Panc1 (cell line): ENCODE measurements around the gene FRRS1L. TPM values are rescaled to one million over a fixed set of nuclear protein-coding genes. Genes with fewer than 3 reads are reported as not detected.

ENCODE experiments used
- ATAC-seq: fragments of 200-7000 bp; cut with Tn5 transposase; 2 replicates; pipeline ENCODE4 v1.9.1; 2020; ENCODE audit warnings: mild to moderate bottlenecking, moderate library complexity
- BruUV-seq: library from RNA; stranded (reverse); fragments of 400-500 nt; replicated peaks from 2 replicates; lab custom pipeline; 2021; lab: Mats Ljungman, UMichigan
- CTCF ChIA-PET: fragments of 300-600 bp; sonication (Branson Sonifier 250); formaldehyde crosslinking; loops from one replicate; lab custom pipeline; 2022; ENCODE audit warnings: antibody characterized with exemption; lab: Charles Lee
- POLR2A ChIA-PET: fragments of 300-600 bp; sonication (Branson Sonifier 250); formaldehyde crosslinking; loops from one replicate; lab custom pipeline; 2022; ENCODE audit warnings: antibody characterized with exemption; lab: Charles Lee
- DNase-seq: peaks from one replicate; pipeline ENCODE4 v3.0.0-alpha.2; 2010; ENCODE audit warnings: low read depth, low spot score
- H3K27ac ChIP-seq: 2 replicates; pipeline ENCODE4 v1.5.1; 2011; ENCODE audit warnings: mild to moderate bottlenecking, low read length, inconsistent platforms
- H3K27me3 ChIP-seq: fragments of 200-500 bp; sonication (Bioruptor generic); 2 replicates; pipeline ENCODE4 v1.6.0; 2014; ENCODE audit warnings: low read length, inconsistent platforms; ENCODE audit not compliant: control insufficient read depth, insufficient read depth
- H3K36me3 ChIP-seq: fragments of 200-500 bp; sonication (Bioruptor generic); 2 replicates; pipeline ENCODE4 v1.5.1; 2014; ENCODE audit warnings: inconsistent platforms, mild to moderate bottlenecking, low read length, moderate library complexity; ENCODE audit not compliant: control insufficient read depth, insufficient read depth
- H3K4me1 ChIP-seq: 2 replicates; pipeline ENCODE4 v1.5.1; 2011; ENCODE audit warnings: inconsistent platforms, mild to moderate bottlenecking, low read length, moderate library complexity; ENCODE audit not compliant: control insufficient read depth, insufficient read depth
- H3K4me3 ChIP-seq, 2 experiments: 2 replicates each; pipeline ENCODE4 v1.5.1; 2011 to 2012; ENCODE audit warnings: low read depth in 2 of 2, low read length in 2 of 2, mild to moderate bottlenecking in 2 of 2, inconsistent platforms in 1 of 2, moderate library complexity in 1 of 2
- H3K9me3 ChIP-seq: fragments of 200-500 bp; sonication (Bioruptor generic); 2 replicates; pipeline ENCODE4 v1.5.1; 2014; ENCODE audit warnings: low read depth, mild to moderate bottlenecking, inconsistent platforms, low read length, moderate library complexity; ENCODE audit not compliant: control insufficient read depth, insufficient read depth
- POLR2AphosphoS5 ChIP-seq: IDR thresholded peaks from 2 replicates; pipeline ENCODE4 v1.6.1; 2012; ENCODE audit warnings: mild to moderate bottlenecking, low read depth, low read length, moderate library complexity
- SIN3A ChIP-seq: IDR thresholded peaks from 2 replicates; pipeline ENCODE4 v1.6.1; 2012; ENCODE audit warnings: low read depth, mild to moderate bottlenecking, low read length, moderate library complexity, borderline replicate concordance; ENCODE audit not compliant: insufficient read depth
- TCF7L2 ChIP-seq: IDR thresholded peaks from 2 replicates; pipeline ENCODE4 v1.6.1; 2011; ENCODE audit warnings: mild to moderate bottlenecking, low read depth, low read length, inconsistent platforms
- in situ Hi-C: cut with HindIII; loops from 2 replicates; pipeline ENCODE4 v1.10.0; 2016; ENCODE audit warnings: low sequenced_read_pairs, low pct_unique_long_range_greater_than_20kb
- intact Hi-C: fragments of 100-400 bp; cut with micrococcal nuclease; formaldehyde crosslinking; loops from one replicate; pipeline ENCODE4 v1.10.0; 2022; ENCODE audit not compliant: unreplicated experiment
- total RNA-seq: library from RNA; stranded (reverse); gene quantifications from one replicate; pipeline ENCODE4 v1.2.1, GENCODE V29; 2021; ENCODE audit not compliant: unreplicated experiment
- TF ChIP-seq, protein P1 (sequence below): fragments of 450-650 bp; IDR thresholded peaks from 2 replicates; pipeline ENCODE4 v1.5.1; 2017; ENCODE audit warnings: mild to moderate bottlenecking
- TF ChIP-seq, protein P2 (sequence below), 2 experiments: IDR thresholded peaks; 2 replicates each; pipeline ENCODE4 v1.6.1; 2011 to 2012; ENCODE audit warnings: low read depth in 2 of 2, control low read depth in 1 of 2, low read length in 1 of 2, mild to moderate bottlenecking in 1 of 2, moderate library complexity in 1 of 2; ENCODE audit not compliant: insufficient read depth in 1 of 2

Gene FRRS1L
- total RNA-seq, 1 experiment from 2014 or later: 2.3 TPM

DNA sequence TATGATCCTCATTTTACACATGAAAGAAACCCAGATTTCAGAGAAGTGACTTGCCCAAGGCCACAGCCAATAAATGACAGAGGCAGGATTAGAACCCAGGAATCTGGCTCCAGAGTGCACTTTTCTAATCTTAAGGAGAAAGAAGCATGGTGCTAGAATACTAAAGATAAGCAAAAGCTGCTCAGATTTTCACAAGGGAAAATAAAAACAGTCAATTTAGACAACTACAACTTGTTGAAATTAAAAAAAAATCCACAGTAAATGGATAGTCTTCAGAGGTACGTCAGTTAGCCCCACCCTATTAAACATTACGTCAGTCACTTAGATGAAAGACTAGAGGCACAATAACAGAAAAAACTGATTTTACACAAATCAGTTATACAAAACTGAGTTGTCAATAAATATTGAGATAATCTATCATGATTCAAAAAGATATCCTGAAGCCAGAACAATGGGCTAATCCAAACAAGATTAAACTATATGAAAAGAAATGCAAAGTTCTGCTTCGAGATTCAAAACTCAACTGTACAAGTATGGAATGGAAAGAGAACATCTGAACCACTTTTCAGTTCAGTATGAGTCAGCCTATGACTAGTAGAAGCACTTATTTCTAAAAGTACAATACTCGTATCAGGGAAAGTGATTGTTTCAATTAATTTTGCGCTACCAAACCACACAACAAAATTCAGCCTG, 56.6 kb downstream of the FRRS1L start:
- ChIA-PET CTCF (interaction anchor here (0.6 kb wide), 1 partner anchor 17 kb away, joined by 3 read pairs; no protein-coding TSS in a partner anchor), POLR2A (interaction anchor here (0.7 kb wide), 1 partner anchor 9 kb away, joined by 4 read pairs; the partner anchor contains the start of gene TMEM245)
- Histone ChIP-seq H3K27me3 (no peaks in the 10 kb centered on the region), H3K9me3 (no peaks in the 10 kb centered on the region), H3K36me3 (no peaks in the 10 kb centered on the region; the same call in 1 of the 2 replicates), H3K27ac (peak overlapping the region; percentile 95), H3K4me1 (peaks cover 39% of the 10 kb centered on the region), H3K4me3 (peak overlapping the region; percentile 21 to 37)
- no TSS peak for BruUV-seq
- intact Hi-C loops (no loop called here), in situ Hi-C loops (no loop called here)
- DNase-seq (no peak), ATAC-seq (peak; percentile 66)
- TF ChIP-seq, protein P1, sequence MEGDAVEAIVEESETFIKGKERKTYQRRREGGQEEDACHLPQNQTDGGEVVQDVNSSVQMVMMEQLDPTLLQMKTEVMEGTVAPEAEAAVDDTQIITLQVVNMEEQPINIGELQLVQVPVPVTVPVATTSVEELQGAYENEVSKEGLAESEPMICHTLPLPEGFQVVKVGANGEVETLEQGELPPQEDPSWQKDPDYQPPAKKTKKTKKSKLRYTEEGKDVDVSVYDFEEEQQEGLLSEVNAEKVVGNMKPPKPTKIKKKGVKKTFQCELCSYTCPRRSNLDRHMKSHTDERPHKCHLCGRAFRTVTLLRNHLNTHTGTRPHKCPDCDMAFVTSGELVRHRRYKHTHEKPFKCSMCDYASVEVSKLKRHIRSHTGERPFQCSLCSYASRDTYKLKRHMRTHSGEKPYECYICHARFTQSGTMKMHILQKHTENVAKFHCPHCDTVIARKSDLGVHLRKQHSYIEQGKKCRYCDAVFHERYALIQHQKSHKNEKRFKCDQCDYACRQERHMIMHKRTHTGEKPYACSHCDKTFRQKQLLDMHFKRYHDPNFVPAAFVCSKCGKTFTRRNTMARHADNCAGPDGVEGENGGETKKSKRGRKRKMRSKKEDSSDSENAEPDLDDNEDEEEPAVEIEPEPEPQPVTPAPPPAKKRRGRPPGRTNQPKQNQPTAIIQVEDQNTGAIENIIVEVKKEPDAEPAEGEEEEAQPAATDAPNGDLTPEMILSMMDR: no peak

DNA sequence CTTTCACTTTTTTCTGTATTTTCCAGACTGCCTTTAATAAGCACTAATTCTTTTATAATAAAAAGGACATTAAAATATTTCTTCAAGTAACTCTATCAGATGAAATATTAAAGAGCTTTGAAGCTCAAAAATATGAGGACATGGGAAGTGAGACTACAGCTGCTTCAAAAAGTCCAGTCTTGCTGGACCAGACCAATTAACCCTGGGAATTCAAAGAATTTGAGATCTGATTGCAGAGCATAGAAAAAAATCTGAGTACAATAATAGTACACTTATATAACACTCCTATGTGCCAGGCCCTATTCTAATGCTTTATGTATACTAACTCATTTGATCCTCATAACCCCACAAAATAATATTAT, 57.1 kb downstream of the FRRS1L start:
- H3K4me1 ChIP-seq: peaks cover 36% of the 10 kb centered on the region
- no peaks in the 10 kb centered on the region; the same call in 1 of the 2 replicates for H3K36me3 ChIP-seq
- H3K9me3 ChIP-seq: no peaks in the 10 kb centered on the region
- H3K27ac ChIP-seq: peak overlapping the region; percentile 95
- DNase-seq (no peak), ATAC-seq (peak; percentile 40)
- BruUV-seq: no TSS peak
- POLR2A ChIA-PET: no interaction called here
- in situ Hi-C loops: no loop called here
- intact Hi-C loops: no loop called here
- peak overlapping the region; percentile 21 to 37 for H3K4me3 ChIP-seq
- TF ChIP-seq TCF7L2 (no peak), SIN3A (no peak), POLR2AphosphoS5 (no peak)
- TF ChIP-seq, protein P1: no peak
- H3K27me3 ChIP-seq: no peaks in the 10 kb centered on the region
- CTCF ChIA-PET: interaction anchor here (0.6 kb wide), 1 partner anchor 16 kb away, joined by 3 read pairs; no protein-coding TSS in a partner anchor

DNA sequence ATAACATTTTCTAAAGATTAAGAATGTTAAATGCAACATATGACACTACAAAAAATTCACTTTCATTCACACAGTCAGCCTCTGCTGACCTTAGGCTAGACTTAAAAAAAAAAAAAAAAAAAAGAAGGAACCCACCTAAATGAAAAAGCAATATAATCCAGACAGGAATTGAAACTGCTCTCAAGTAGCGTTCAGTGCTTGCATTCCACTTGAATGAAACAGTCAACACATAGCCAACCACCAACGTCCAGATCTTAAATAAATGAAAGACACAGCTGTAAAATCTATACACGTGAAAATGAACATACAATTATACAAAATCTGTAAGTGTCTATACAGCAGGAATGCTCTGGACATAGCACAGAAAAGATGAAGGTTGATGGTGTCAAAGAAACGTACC, 58.7 kb downstream of the FRRS1L start:
- intact Hi-C loops (no loop called here), in situ Hi-C loops (no loop called here)
- H3K27me3 ChIP-seq: no peaks in the 10 kb centered on the region
- DNase-seq: no peak
- no TSS peak for BruUV-seq
- POLR2A ChIA-PET: interaction anchor here (0.7 kb wide), 1 partner anchor 141 kb away, joined by 14 read pairs; no protein-coding TSS in a partner anchor
- CTCF ChIA-PET: interaction anchor here (0.6 kb wide), 1 partner anchor 52 kb away, joined by 5 read pairs; no protein-coding TSS in a partner anchor
- no peaks in the 10 kb centered on the region for H3K9me3 ChIP-seq
- peak overlapping the region; percentile 14 to 29 for H3K4me3 ChIP-seq
- H3K36me3 ChIP-seq: no peaks in the 10 kb centered on the region; the same call in 1 of the 2 replicates
- no peak for TF ChIP-seq POLR2AphosphoS5
- TF ChIP-seq, protein P2, sequence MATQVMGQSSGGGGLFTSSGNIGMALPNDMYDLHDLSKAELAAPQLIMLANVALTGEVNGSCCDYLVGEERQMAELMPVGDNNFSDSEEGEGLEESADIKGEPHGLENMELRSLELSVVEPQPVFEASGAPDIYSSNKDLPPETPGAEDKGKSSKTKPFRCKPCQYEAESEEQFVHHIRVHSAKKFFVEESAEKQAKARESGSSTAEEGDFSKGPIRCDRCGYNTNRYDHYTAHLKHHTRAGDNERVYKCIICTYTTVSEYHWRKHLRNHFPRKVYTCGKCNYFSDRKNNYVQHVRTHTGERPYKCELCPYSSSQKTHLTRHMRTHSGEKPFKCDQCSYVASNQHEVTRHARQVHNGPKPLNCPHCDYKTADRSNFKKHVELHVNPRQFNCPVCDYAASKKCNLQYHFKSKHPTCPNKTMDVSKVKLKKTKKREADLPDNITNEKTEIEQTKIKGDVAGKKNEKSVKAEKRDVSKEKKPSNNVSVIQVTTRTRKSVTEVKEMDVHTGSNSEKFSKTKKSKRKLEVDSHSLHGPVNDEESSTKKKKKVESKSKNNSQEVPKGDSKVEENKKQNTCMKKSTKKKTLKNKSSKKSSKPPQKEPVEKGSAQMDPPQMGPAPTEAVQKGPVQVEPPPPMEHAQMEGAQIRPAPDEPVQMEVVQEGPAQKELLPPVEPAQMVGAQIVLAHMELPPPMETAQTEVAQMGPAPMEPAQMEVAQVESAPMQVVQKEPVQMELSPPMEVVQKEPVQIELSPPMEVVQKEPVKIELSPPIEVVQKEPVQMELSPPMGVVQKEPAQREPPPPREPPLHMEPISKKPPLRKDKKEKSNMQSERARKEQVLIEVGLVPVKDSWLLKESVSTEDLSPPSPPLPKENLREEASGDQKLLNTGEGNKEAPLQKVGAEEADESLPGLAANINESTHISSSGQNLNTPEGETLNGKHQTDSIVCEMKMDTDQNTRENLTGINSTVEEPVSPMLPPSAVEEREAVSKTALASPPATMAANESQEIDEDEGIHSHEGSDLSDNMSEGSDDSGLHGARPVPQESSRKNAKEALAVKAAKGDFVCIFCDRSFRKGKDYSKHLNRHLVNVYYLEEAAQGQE (IDR thresholded peaks at IDR 0.05; ENCODE audit: insufficient read depth in 1 of 2, low read depth in 2 of 2, low read length in 1 of 2): no peak
- TF ChIP-seq, protein P1: no peak
- no peak for TF ChIP-seq SIN3A
- TF ChIP-seq TCF7L2: no peak
- H3K4me1 ChIP-seq: peaks cover 29% of the 10 kb centered on the region
- H3K27ac ChIP-seq: peak overlapping the region; percentile 95
- ATAC-seq: peak; percentile 49; the same call in 1 of the 2 replicates
